K562 (cell line): ENCODE results near the gene SEC22C. TPM values are rescaled to one million over a fixed set of nuclear protein-coding genes. Genes with fewer than 3 reads are reported as not detected.
A peak's percentile ranks its signal among the peaks of the same experiment; 100 is the strongest.

Experiments
- ARID1B ChIP-seq: fragments of 450-650 bp; IDR thresholded peaks from 2 replicates; pipeline ENCODE4 v1.6.1; 2016; ENCODE audit warnings: antibody characterized with exemption, mild to moderate bottlenecking, inconsistent platforms
- ATF3 ChIP-seq, 2 experiments: fragments of 450-650 bp in 1 of 2; sonication (generic) in 1 of 2; formaldehyde crosslinking in 1 of 2; IDR thresholded peaks in 1 of 2; conservative IDR thresholded peaks in 1 of 2; 2 replicates each; pipeline versions ENCODE4 v1.6.1 to v1.8.1; 2016 to 2023; ENCODE audit warnings: mild to moderate bottlenecking in 2 of 2, moderate library complexity in 2 of 2, inconsistent platforms in 1 of 2, missing genetic modification reagents in 1 of 2
- ESRRA ChIP-seq: fragments of 450-650 bp; IDR thresholded peaks from 2 replicates; pipeline ENCODE4 v1.6.1; 2014; ENCODE audit warnings: low read depth, mild to moderate bottlenecking, moderate library complexity, borderline replicate concordance
- HDAC3 ChIP-seq: fragments of 450-650 bp; IDR thresholded peaks from 2 replicates; pipeline ENCODE4 v1.6.1; 2018; ENCODE audit warnings: borderline replicate concordance, mild to moderate bottlenecking, moderate library complexity; ENCODE audit not compliant: partially characterized antibody
- HIVEP1 ChIP-seq: fragments of 250-450 bp; sonication (Bioruptor Pico); IDR thresholded peaks from 2 replicates; pipeline ENCODE4 v1.4.0; 2020; ENCODE audit warnings: mild to moderate bottlenecking
- KDM4B ChIP-seq, 2 experiments: fragments of 450-650 bp in 1 of 2; sonication (generic) in 1 of 2; IDR thresholded peaks; 2 replicates each; pipeline ENCODE4 v1.6.1; 2016 to 2017; ENCODE audit warnings: borderline replicate concordance in 2 of 2, antibody characterized with exemption in 1 of 2, low read depth in 1 of 2, mild to moderate bottlenecking in 1 of 2
- MAFK ChIP-seq: IDR thresholded peaks from 2 replicates; pipeline ENCODE4 v1.6.1; 2011; ENCODE audit warnings: low read length, improper control_type of control experiment
- MAZ ChIP-seq, 2 experiments: fragments of 450-650 bp in 1 of 2; sonication (generic) in 1 of 2; formaldehyde crosslinking; IDR thresholded peaks in 1 of 2; conservative IDR thresholded peaks in 1 of 2; 2 replicates each; pipeline versions ENCODE4 v1.4.0 to v1.5.0; 2020; ENCODE audit warnings: mild to moderate bottlenecking in 1 of 2, missing genetic modification reagents in 1 of 2
- MCM7 ChIP-seq, 2 experiments: fragments of 450-650 bp; IDR thresholded peaks; 2 replicates each; pipeline ENCODE4 v1.6.1; 2016 to 2018
- MTF1 ChIP-seq: fragments of 250-450 bp; sonication (Bioruptor Pico); IDR thresholded peaks from 2 replicates; pipeline ENCODE4 v1.9.0; 2021; ENCODE audit warnings: moderate library complexity, mild to moderate bottlenecking, inconsistent platforms, borderline replicate concordance
- NFE2 ChIP-seq: IDR thresholded peaks from 2 replicates; pipeline ENCODE4 v1.6.1; 2014; ENCODE audit warnings: antibody characterized with exemption, low read depth
- RBM15 ChIP-seq: fragments of 200-400 bp; formaldehyde crosslinking; IDR thresholded peaks from 2 replicates; pipeline ENCODE4 v1.6.1; 2018; ENCODE audit warnings: mild to moderate bottlenecking, low read length, moderate library complexity; ENCODE audit not compliant: insufficient read depth
- RCOR1 ChIP-seq, 2 experiments: IDR thresholded peaks; 2 replicates each; pipeline ENCODE4 v1.6.1; 2012; ENCODE audit warnings: low read depth in 2 of 2, low read length in 2 of 2, borderline replicate concordance in 1 of 2, improper control_type of control experiment in 1 of 2
- SIN3A ChIP-seq, 2 experiments: fragments of 150-350 bp in 1 of 2; IDR thresholded peaks; 2 replicates each; pipeline ENCODE4 v1.6.1; 2011 to 2016; ENCODE audit warnings: borderline replicate concordance in 2 of 2, low read depth in 2 of 2, low read length in 2 of 2, mild to moderate bottlenecking in 2 of 2, moderate library complexity in 2 of 2; ENCODE audit not compliant: control insufficient read depth in 1 of 2
- SRF ChIP-seq, 2 experiments: fragments of 250-450, 450-650 bp in 1 of 2; sonication (Bioruptor Pico) in 1 of 2; sonication (generic) in 1 of 2; formaldehyde crosslinking; IDR thresholded peaks; 2 replicates each; pipeline versions ENCODE4 v1.5.0 to v1.5.1; 2020 to 2022; ENCODE audit warnings: mild to moderate bottlenecking in 1 of 2, missing genetic modification reagents in 1 of 2
- YY1 ChIP-seq, 3 experiments: IDR thresholded peaks; 2 replicates each; pipeline ENCODE4 v1.6.1; 2011; ENCODE audit warnings: low read length in 2 of 3, mild to moderate bottlenecking in 2 of 3, moderate library complexity in 2 of 3, borderline replicate concordance in 1 of 3, control low read depth in 1 of 3, low read depth in 1 of 3; ENCODE audit not compliant: insufficient read depth in 3 of 3, insufficient replicate concordance in 2 of 3, control insufficient read depth in 1 of 3, insufficient read length in 1 of 3; ENCODE audit errors: extremely low read depth in 1 of 3
- ZBTB26 ChIP-seq: fragments of 450-650 bp; formaldehyde crosslinking; IDR thresholded peaks from 2 replicates; pipeline ENCODE4 v1.4.0; 2022; ENCODE audit warnings: missing genetic modification characterization
- ZFP30 ChIP-seq: fragments of 250-450 bp; sonication (Bioruptor Pico); IDR thresholded peaks from 2 replicates; pipeline ENCODE4 v1.8.0; 2022; ENCODE audit warnings: moderate library complexity, mild to moderate bottlenecking, inconsistent platforms, borderline replicate concordance
- ZNF133 ChIP-seq: fragments of 250-450 bp; sonication (Bioruptor Pico); IDR thresholded peaks from 2 replicates; pipeline ENCODE4 v1.4.0; 2020; ENCODE audit warnings: mild to moderate bottlenecking
- ZNF24 ChIP-seq: fragments of 450-650 bp; IDR thresholded peaks from 2 replicates; pipeline ENCODE4 v1.6.1; 2016
- ZNF551 ChIP-seq: fragments of 250-450 bp; sonication (Bioruptor Pico); IDR thresholded peaks from 2 replicates; pipeline ENCODE4 v1.5.0; 2021; ENCODE audit warnings: mild to moderate bottlenecking, moderate library complexity
- ZNF76 ChIP-seq: fragments of 250-450 bp; sonication (Bioruptor Pico); IDR thresholded peaks from 2 replicates; pipeline ENCODE4 v1.4.0; 2020; ENCODE audit warnings: mild to moderate bottlenecking, moderate library complexity, borderline replicate concordance
- polyA plus RNA-seq, 8 experiments: library from polyadenylated mRNA; depleted of rRNA in 4 of 8; stranded (reverse) in 5 of 8; unstranded in 3 of 8; fragments of >200 nt; fragmentation: Nextera tagmentation in 2 of 8; fragmentation: Illumina TruSeq in 1 of 8; extraction: Ambion mirVana in 2 of 8; extraction: Trizol in 1 of 8; gene quantifications; 2 replicates each; pipeline versions ENCODE4 v1.2.1 to v1.2.3, GENCODE V29; 2011 to 2014; ENCODE audit warnings: inconsistent platforms in 1 of 8, missing spikeins in 1 of 8
- total RNA-seq, 7 experiments: library from RNA; depleted of rRNA in 6 of 7; stranded (reverse); fragments of >200 nt in 6 of 7; fragmentation: Illumina TruSeq in 2 of 7; extraction: Trizol in 2 of 7; gene quantifications; 2 replicates each; pipeline versions ENCODE4 v1.2.1 to v1.2.3, GENCODE V29; 2011 to 2021; ENCODE audit warnings: low replicate concordance in 1 of 7
- TF ChIP-seq, protein P1 (sequence below), 2 experiments: fragments of 450-650 bp; conservative IDR thresholded peaks; 2 replicates each; pipeline ENCODE4 v1.6.1; 2017; ENCODE audit warnings: mild to moderate bottlenecking in 2 of 2, moderate library complexity in 2 of 2

The SEC22C gene
- total and polyA plus RNA-seq, 9 of the 15 experiments (the other 6 are each of a cell fraction or from before 2014, with no cell fraction given) = 35.6 to 68.4 (median 50.7) TPM

DNA sequence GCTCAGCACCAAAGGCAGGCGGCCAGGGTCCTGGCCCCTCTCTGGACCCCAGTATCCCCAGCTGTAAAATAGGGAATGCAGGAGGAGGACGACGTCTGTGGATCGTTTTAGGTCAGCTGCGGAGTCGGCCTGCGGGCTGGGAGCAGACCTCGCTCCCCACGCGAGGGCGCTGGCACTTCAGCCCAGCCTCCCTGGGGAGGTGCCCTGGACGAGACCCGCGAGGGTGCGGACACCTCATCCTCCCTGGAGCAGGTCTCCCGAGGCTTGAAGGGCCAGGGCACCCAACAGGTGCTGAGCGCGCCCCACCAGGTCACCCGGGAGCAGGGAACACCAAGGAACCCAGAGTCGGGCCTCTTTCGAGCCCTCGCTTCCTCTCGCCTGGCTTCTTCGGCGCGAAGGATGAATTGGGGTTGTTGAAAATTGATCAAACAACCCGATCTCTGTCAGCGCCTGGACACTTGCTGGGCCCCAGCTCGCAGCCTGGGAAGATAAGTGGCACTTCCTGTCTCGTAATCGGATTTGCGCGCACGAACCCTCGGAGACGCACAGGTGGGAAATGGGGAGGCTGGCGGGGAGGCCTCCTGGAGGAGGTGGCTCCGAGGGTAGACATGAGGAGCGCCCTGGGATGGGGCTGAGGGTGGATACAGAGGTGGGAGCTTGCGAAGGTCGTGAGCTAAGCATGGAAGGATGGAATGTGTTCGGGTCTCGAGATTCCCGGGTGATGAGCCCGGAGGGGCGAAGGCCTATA lies 79.9 kb downstream of the SEC22C start (continued):
- TF ChIP-seq SIN3A (IDR thresholded peaks at IDR 0.05; ENCODE audit: borderline replicate concordance in 2 of 2, control insufficient read depth in 1 of 2, low read depth in 2 of 2, low read length in 2 of 2) (no peak), ZNF133 (CRISPR knock-in tag) (no peak), RCOR1 (IDR thresholded peaks at IDR 0.05; ENCODE audit: borderline replicate concordance in 1 of 2, low read depth in 2 of 2, low read length in 2 of 2) (no peak), YY1 (IDR thresholded peaks at IDR 0.05; ENCODE audit: borderline replicate concordance in 1 of 3, control insufficient read depth in 1 of 3, extremely low read depth in 1 of 3, insufficient read depth in 3 of 3, insufficient read length in 1 of 3, insufficient replicate concordance in 2 of 3, low read depth in 1 of 3, low read length in 2 of 3) (peak in 1 of 3 experiments; percentile 9), ZBTB26 (CRISPR knock-in tag) (0 out of 2 replicates have a peak, but pooled peaks have one; percentile 28), NFE2 (no peak), ZFP30 (CRISPR knock-in tag) (no peak), ZNF76 (CRISPR knock-in tag) (no peak), RBM15 (no peak), SRF (CRISPR knock-in tag; IDR thresholded peaks at IDR 0.05) (peak in 1 of 2 experiments; percentile 87; a peak in 1 of 4 replicates), ATF3 (IDR thresholded peaks at IDR 0.05) (no peak), ATF3 (CRISPR knock-in tag; conservative IDR thresholded peaks at IDR 0.05) (no peak), MAFK (no peak), MTF1 (CRISPR knock-in tag) (0 out of 2 replicates have a peak, but pooled peaks have one; percentile 49), MCM7 (IDR thresholded peaks at IDR 0.05) (no peak), ARID1B (no peak), ZNF551 (no peak), HIVEP1 (CRISPR knock-in tag) (no peak), MAZ (CRISPR knock-in tag; conservative IDR thresholded peaks at IDR 0.05 in 1 of 2, IDR thresholded peaks at IDR 0.05 in 1 of 2) (peak; percentile 16 to 31; a peak in 2 of 4 replicates), KDM4B (IDR thresholded peaks at IDR 0.05; ENCODE audit: borderline replicate concordance in 2 of 2, low read depth in 1 of 2) (no peak), ESRRA (no peak; the same call in 1 of the 2 replicates), HDAC3 (no peak), ZNF24 (no peak)
- TF ChIP-seq, protein P1, sequence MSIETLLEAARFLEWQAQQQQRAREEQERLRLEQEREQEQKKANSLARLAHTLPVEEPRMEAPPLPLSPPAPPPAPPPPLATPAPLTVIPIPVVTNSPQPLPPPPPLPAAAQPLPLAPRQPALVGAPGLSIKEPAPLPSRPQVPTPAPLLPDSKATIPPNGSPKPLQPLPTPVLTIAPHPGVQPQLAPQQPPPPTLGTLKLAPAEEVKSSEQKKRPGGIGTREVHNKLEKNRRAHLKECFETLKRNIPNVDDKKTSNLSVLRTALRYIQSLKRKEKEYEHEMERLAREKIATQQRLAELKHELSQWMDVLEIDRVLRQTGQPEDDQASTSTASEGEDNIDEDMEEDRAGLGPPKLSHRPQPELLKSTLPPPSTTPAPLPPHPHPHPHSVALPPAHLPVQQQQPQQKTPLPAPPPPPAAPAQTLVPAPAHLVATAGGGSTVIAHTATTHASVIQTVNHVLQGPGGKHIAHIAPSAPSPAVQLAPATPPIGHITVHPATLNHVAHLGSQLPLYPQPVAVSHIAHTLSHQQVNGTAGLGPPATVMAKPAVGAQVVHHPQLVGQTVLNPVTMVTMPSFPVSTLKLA (conservative IDR thresholded peaks at IDR 0.05) = no peak
